ENCODE measurements around the gene NOC2L. TPM values are rescaled to one million over a fixed set of nuclear protein-coding genes. Genes with fewer than 3 reads are reported as not detected.
A peak's percentile ranks its signal among the peaks of the same experiment; 100 is the strongest.

Gene NOC2L
- total and polyA plus RNA-seq, 2 experiments from 2014 or later, result 95.4 to 119 TPM

DNA sequence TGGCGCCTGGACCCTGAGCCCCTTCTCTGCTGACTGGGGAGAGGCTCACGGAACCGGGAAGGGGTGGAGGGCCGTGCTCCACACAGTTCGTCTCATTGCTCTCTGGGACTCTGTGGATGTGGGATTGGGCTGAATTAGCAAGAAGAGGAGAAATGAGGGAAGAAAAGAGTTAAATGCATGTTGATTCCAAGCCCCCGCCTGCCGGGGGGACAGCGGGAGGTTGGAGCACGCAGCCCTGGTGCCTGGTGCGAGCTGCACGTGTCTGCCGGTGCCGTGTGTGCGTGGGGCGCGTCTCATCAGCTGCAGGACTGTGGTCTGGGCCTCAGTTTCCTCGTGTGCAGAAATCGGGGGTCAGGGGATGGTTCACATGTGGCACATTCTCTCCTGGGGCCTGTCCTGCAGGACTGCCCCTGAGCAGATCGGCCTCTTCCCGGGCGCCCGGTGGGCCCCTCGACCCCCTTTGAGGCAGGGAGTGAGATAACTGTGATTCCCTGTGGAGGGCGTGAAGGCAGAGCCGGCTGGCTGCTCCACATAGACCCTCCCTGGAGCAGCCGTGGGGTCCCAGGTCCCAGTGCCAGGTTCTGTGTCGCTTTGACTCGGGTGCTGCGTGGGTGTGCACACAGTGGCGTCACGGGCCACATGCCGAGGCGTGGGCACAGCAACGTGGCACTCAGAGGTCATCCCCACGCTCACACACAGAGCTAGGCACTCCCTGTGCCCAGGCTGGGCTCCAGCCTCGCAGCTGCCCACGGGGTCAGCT, 23.9 kb downstream of the NOC2L start:
- peaks cover 10% of the 10 kb centered on the region for H3K4me1 ChIP-seq (ENCODE audit: low read depth)
- no peaks in the 10 kb centered on the region for H3K9me3 ChIP-seq (ENCODE audit: low read depth)
- DNase-seq (ENCODE audit: low read depth in 1 of 2, low spot score in 1 of 2), result no peak
- H3K27me3 ChIP-seq, result peaks cover 11% of the 10 kb centered on the region
- H3K4me3 ChIP-seq, result no peak overlapping the region
- no peaks in the 10 kb centered on the region for H3K36me3 ChIP-seq
- no peak overlapping the region for H3K27ac ChIP-seq
- no peak for TF ChIP-seq CTCF (IDR thresholded peaks at IDR 0.05; ENCODE audit: low read depth, low read length)

DNA sequence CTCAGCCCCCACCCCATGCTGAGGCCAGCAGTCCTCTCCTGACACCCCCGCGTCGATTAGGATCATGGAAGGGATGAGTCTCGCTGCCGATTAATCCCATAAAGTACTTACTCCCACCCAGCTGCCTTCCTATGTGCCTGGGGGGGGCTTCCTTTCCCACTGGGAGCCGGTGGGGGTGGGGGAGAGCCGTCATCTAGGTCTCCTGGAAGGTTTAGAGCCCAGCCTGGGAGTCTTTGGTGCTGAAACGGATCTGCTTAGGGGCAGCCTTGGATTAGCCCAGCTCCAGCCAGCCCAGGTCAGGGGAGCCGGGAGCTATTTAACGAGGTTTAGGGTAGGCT, 25.5 kb downstream of the NOC2L start:
- H3K9me3 ChIP-seq (ENCODE audit: low read depth), result no peaks in the 10 kb centered on the region
- H3K36me3 ChIP-seq, result no peaks in the 10 kb centered on the region
- DNase-seq (ENCODE audit: low read depth in 1 of 2, low spot score in 1 of 2), result no peak
- no peak overlapping the region for H3K4me3 ChIP-seq
- peaks cover 11% of the 10 kb centered on the region for H3K27me3 ChIP-seq
- no peak overlapping the region for H3K27ac ChIP-seq
- no peak for TF ChIP-seq CTCF (IDR thresholded peaks at IDR 0.05; ENCODE audit: low read depth, low read length)
- peaks cover 10% of the 10 kb centered on the region for H3K4me1 ChIP-seq (ENCODE audit: low read depth)

- H3K36me3 ChIP-seq, result no peaks in the 10 kb centered on the region
- peaks cover 10% of the 10 kb centered on the region for H3K4me1 ChIP-seq (ENCODE audit: low read depth)
- TF ChIP-seq CTCF (IDR thresholded peaks at IDR 0.05; ENCODE audit: low read depth, low read length), result no peak
- no peaks in the 10 kb centered on the region for H3K9me3 ChIP-seq (ENCODE audit: low read depth)
- peaks cover 11% of the 10 kb centered on the region for H3K27me3 ChIP-seq
- DNase-seq (ENCODE audit: low read depth in 1 of 2, low spot score in 1 of 2), result no peak
- no peak overlapping the region for H3K4me3 ChIP-seq
- H3K27ac ChIP-seq, result no peak overlapping the region
Measured at GRCh38 chr1:932776-933602, 26.1 kb downstream of the NOC2L start.

DNA sequence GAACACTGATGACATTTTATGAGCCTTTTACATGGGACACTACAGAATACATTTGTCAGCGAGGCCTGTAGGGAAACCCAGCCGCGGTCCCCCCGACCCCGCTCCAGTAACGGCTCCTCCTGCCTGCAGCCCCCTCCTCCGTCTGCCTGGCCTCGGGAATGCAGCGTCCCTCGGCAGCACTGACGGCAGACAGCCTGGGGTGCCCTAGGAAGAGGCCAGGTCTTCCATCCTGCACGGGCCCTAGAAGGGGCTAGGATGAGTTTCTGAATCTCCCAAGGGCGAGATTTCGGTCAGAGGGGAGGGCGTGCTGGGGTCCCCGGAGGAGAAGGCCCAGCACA, 26.9 kb downstream of the NOC2L start:
- Histone ChIP-seq H3K4me1 (ENCODE audit: low read depth) (peaks cover 10% of the 10 kb centered on the region), H3K36me3 (no peaks in the 10 kb centered on the region), H3K4me3 (no peak overlapping the region), H3K9me3 (ENCODE audit: low read depth) (no peaks in the 10 kb centered on the region), H3K27me3 (peaks cover 11% of the 10 kb centered on the region), H3K27ac (no peak overlapping the region)
- no peak for DNase-seq (ENCODE audit: low read depth in 1 of 2, low spot score in 1 of 2)
- no peak for TF ChIP-seq CTCF (IDR thresholded peaks at IDR 0.05; ENCODE audit: low read depth, low read length)

DNA sequence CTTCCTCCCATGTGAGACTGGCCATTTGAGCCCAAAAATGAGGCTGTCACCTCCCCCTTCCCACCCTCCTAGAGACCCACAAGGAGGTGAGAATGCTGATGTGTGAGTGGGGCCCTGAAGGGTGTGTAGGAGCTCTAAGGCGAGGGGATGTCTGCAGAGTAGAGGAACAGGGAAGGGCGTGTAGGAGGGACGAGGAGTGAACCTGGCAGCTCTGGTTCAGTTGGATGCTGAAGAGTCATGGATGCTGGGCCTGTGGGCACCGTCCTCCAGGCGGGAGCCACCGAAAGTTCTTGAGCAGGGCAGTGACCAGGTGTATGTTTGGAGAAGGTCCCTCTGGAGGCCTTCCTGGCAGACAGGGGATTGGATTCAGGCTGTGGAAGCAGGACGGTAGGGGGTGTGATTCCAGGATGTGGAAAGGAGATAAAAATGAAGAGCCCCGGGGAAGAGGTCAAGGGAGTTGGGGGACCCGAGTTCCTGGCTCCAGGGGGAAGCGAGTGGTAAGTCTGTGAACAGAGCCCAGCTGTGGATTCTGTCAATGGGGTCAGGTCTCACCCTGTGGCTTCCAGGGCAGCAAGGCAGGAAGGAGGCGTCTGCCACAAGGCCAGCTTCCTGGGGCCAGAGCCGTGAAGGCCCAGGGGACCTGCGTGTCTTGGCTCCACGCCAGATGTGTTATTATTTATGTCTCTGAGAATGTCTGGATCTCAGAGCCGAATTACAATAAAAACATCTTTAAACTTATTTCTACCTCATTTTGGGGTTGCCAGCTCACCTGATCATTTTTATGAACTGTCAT, 27.5 kb downstream of the NOC2L start:
- Histone ChIP-seq H3K36me3 (no peaks in the 10 kb centered on the region), H3K27ac (no peak overlapping the region), H3K27me3 (peaks cover 12% of the 10 kb centered on the region), H3K4me3 (no peak overlapping the region), H3K9me3 (ENCODE audit: low read depth) (no peaks in the 10 kb centered on the region), H3K4me1 (ENCODE audit: low read depth) (peaks cover 10% of the 10 kb centered on the region)
- TF ChIP-seq CTCF (IDR thresholded peaks at IDR 0.05; ENCODE audit: low read depth, low read length), result peak; percentile 4
- no peak for DNase-seq (ENCODE audit: low read depth in 1 of 2, low spot score in 1 of 2)
